ENCODE results near the gene IL6ST.

IL6ST gene

GRCh38 chr5:56006600-56006999, 11.8 kb upstream of the IL6ST start:
- Histone ChIP-seq H3K4me3 (ENCODE audit: low read depth, low read length) (no peak overlapping the region), H3K4me1 (ENCODE audit: control insufficient read depth, insufficient read depth, low read length) (no peaks in the 10 kb centered on the region), H3K36me3 (ENCODE audit: control insufficient read depth in 2 of 2, insufficient read depth in 1 of 2, low read length in 2 of 2) (no peaks in the 10 kb centered on the region), H3K9me3 (ENCODE audit: control insufficient read depth, insufficient read depth, low read depth, low read length) (no peaks in the 10 kb centered on the region), H3K27ac (ENCODE audit: extremely low read depth, low read depth, low read length) (no peak overlapping the region)
- ChIA-PET POLR2A (no interaction called here), CTCF (interaction anchor here (0.7 kb wide), 1 partner anchor 577 kb away, joined by 3 read pairs; no protein-coding TSS in a partner anchor)
- TF ChIP-seq SCRT2 (tag by site-specific recombination; IDR thresholded peaks at IDR 0.05) = no peak
- TF ChIP-seq AEBP2 (tag by site-specific recombination; IDR thresholded peaks at IDR 0.05; ENCODE audit: borderline replicate concordance) = no peak
- TF ChIP-seq ZNF560 (tag by site-specific recombination; IDR thresholded peaks at IDR 0.05; ENCODE audit: borderline replicate concordance) = no peak
- TF ChIP-seq HOXC10 (CRISPR knock-in tag; IDR thresholded peaks at IDR 0.05) = no peak
- TF ChIP-seq ZNF596 (tag by site-specific recombination; IDR thresholded peaks at IDR 0.05) = no peak

- Histone ChIP-seq H3K9me3 (ENCODE audit: control insufficient read depth, insufficient read depth, low read depth, low read length) (no peaks in the 10 kb centered on the region), H3K27ac (ENCODE audit: extremely low read depth, low read depth, low read length) (no peak overlapping the region), H3K4me1 (ENCODE audit: control insufficient read depth, insufficient read depth, low read length) (no peaks in the 10 kb centered on the region), H3K4me3 (ENCODE audit: low read depth, low read length) (no peak overlapping the region), H3K36me3 (ENCODE audit: control insufficient read depth in 2 of 2, insufficient read depth in 1 of 2, low read length in 2 of 2) (no peaks in the 10 kb centered on the region)
- TF ChIP-seq ZNF544 (tag by site-specific recombination; IDR thresholded peaks at IDR 0.05) = no peak
- POLR2A ChIA-PET = no interaction called here
- CTCF ChIA-PET = no interaction called here
These were observed 11.3 kb upstream of the IL6ST start for GRCh38 chr5:56006094-56006493.

- H3K27ac ChIP-seq (ENCODE audit: extremely low read depth, low read depth, low read length) = no peak overlapping the region
- H3K36me3 ChIP-seq (ENCODE audit: control insufficient read depth in 2 of 2, insufficient read depth in 1 of 2, low read length in 2 of 2) = no peaks in the 10 kb centered on the region
- H3K4me3 ChIP-seq (ENCODE audit: low read depth, low read length) = no peak overlapping the region
- ChIA-PET CTCF (no interaction called here), POLR2A (no interaction called here)
- no peaks in the 10 kb centered on the region for H3K9me3 ChIP-seq (ENCODE audit: control insufficient read depth, insufficient read depth, low read depth, low read length)
- no peak for TF ChIP-seq ZNF146 (tag by site-specific recombination; IDR thresholded peaks at IDR 0.05)
- no peak for TF ChIP-seq ZNF792 (tag by site-specific recombination; IDR thresholded peaks at IDR 0.05)
- no peak for TF ChIP-seq ZNF518A (tag by site-specific recombination; conservative IDR thresholded peaks at IDR 0.05; ENCODE audit: low read depth)
- no peak for TF ChIP-seq RBAK (tag by site-specific recombination; IDR thresholded peaks at IDR 0.05)
- TF ChIP-seq HOXA7 (CRISPR knock-in tag; IDR thresholded peaks at IDR 0.05; ENCODE audit: borderline replicate concordance) = no peak
- no peak for TF ChIP-seq WT1 (tag by site-specific recombination; IDR thresholded peaks at IDR 0.05)
- TF ChIP-seq ZIC2 (tag by site-specific recombination; IDR thresholded peaks at IDR 0.05) = no peak
- no peak for TF ChIP-seq ZNF366 (tag by site-specific recombination; conservative IDR thresholded peaks at IDR 0.05)
- no peaks in the 10 kb centered on the region for H3K4me1 ChIP-seq (ENCODE audit: control insufficient read depth, insufficient read depth, low read length)
These were observed 10.1 kb upstream of the IL6ST start for GRCh38 chr5:56004874-56005273.

All from HEK293 (cell line).